Stimulated activated CD4-positive, alpha-beta T cell treated with anti-CD3 and anti-CD28 coated beads, Interleukin-1b, Interleukin-23, amount 100 ng/mL, for 4 hours (primary cell): ENCODE results near the gene CD44.

ENCODE experiments used
- DNase-seq, 2 donors: peaks; one replicate each; pipeline ENCODE4 v3.0.0-alpha.2; 2020; ENCODE audit warnings: low read depth in 2 of 2

The CD44 gene

DNA sequence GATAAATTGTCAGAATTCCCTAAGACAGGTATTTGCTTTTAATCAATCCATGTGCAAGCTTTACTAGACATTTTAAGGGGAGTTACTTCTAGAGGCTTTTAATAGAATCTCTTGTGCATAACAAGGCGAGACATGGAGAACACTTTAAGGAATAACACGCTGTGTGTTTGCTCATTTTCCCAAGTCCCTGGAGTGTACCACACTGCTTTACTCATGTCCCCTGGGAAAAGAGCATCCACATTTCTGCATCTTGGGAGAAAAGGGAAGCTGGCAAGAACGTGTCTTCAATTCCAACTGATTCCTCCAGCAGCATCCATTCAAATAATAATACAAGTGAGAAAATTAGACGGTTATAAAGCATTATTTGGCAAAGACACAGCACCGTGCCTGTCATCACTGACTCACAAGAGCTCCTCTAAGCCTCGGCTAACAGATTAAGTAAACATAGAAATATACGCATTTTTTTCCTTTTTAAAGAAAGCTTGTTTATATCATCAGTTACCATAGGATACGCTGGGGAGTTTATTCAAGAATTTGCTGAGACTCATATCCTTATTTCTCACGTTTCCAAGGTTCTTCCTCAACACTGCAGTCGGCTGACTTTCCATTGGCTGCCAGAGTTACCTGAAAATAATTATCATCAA lies 121.5 kb downstream of the CD44 start:
- no peak for DNase-seq

DNA sequence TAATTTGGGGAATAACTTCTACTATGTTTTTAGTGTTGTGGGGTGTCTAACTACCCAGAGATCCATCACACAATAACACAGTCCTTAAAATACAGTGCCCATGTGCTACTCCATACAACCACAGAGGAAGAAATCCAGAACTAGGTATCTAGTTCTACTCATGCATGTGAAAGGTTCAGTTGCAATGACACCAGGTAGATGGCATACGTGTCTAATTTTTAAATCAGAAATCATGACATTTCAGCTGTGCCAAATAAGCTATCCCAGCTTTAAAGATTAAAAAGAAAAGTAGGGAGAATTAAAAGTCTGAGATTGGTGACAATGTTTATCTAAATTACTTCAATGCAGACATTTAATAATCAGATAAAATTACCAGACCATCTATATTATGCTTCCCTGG lies 122.2 kb downstream of the CD44 start:
- DNase-seq = no peak

GRCh38 chr11:35262056-35262455 lies 123.1 kb downstream of the CD44 start:
- no peak for DNase-seq

DNA sequence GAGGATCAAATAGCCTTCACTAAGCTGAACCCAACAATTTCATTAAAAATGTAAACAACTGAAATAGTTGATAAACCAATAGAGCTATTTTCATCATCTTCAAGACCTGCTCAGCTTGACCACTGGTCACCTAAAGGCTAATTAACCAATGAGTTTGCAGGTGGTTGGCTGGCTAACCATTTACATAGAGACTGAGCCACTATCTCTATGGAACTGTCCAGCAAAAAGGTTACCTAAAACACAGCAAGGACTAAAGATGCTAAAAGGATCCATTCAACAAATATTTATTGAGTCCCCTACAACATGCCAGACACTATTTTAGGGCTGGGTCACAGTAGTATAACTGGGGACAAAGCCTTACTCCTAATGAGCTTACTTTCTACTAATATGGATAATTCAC lies 123.8 kb downstream of the CD44 start:
- DNase-seq = no peak

- DNase-seq = no peak
Observed at GRCh38 chr11:35265755-35266454, 126.9 kb downstream of the CD44 start.

- no peak for DNase-seq
Observed at GRCh38 chr11:35267504-35267903, 128.5 kb downstream of the CD44 start.

GRCh38 chr11:35270342-35270741 lies 131.4 kb downstream of the CD44 start:
- no peak for DNase-seq

GRCh38 chr11:35271031-35271430 lies 132.1 kb downstream of the CD44 start:
- no peak for DNase-seq

- DNase-seq = peak in 1 of 2 donors; percentile 17
Observed at GRCh38 chr11:35272391-35272902, 133.5 kb downstream of the CD44 start.

DNA sequence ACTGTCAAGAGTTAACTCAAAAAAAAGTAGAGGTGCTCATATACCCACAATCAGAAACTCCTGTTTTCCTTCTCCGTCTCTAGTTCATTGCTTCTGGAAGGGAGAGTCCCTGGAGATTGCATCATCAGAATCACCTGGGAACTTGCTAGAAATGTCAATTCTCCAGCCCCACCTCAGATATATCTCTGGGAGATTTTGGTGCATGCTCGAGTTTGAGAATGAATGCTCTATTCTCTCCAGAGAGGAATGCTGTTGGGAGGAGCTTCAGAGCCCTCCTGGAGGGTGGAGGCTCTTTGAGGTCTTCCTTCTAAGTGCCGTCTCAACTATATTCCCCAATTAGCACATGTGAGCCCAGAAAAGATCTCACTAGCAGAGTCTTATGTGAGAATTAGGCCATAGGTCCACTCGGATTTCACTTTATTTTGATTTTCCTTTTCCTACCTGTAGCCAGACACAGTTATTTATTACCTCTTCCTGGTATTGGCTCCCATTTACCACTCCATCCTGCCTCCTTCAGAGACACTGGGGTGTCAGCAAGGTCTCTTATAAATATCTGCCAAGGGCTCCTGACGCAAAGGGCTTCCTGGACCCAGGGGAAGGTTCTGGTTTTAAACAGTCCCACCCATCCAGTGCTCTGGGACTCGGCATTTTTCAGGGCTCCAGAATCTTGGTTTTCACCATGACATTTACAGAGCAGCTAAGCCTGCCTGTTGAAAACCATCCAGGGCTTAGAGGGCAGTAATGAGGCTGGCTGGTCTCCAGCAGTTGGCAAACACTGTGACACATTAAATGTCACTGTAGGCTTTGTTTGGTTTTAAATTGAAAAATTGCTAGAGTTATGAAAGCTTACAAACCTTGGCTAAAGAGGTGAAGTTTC lies 136.2 kb downstream of the CD44 start:
- no peak for DNase-seq

- DNase-seq = no peak
Observed at GRCh38 chr11:35275786-35276170, 136.8 kb downstream of the CD44 start.

DNA sequence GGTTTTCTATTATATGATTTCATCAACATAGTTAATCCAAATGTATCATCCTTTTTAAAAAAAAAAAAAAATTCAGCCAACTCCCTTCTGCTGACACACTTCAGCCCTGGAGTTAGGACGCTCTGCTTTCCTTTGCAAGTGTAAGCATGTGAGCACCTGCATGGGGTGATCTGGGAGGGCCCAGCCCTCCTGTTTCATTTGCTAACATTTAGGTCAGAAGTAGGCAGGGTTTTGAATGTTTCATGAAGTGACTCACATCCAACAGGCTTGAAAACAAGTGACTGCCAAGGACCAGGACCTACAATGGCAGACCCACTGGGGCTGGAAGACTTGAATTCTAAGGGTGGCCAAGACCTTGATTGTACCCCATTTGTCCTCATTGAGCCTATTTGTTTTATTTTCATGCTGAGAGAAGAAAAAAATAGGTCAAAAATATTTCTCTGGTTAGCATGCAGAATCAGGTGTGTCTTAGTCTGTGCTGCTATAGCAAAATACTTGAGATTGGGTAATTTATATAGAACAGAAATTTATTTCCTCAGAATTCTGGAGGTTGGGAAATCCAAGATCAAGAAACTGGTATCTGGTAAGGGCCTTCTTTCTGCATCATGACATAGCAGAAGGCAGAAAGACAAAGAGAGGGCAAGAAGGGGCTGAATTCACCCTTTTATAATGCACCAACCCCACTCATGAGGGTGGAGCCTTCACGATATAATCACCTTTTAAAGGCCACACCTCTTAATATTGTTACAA lies 137.6 kb downstream of the CD44 start:
- DNase-seq = no peak

DNA sequence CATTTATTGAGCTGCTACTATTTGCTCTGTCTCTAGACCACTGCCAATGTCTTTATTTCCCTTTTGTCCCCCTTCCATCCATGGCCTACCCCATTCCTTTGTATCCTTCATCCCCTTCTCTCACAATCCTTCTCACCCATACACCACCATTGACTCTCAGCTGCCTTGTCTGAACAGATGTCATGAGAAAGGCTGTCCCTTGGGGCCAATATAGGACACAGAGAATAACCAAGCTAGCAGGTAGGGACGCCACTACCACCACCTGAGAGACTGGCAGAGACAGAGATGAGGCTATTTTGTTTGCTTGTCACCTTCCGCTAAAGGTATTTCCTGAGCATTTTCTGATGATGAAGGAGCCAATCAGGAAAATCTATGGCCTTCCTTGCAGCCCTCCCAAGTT lies 138.9 kb downstream of the CD44 start:
- no peak for DNase-seq

DNA sequence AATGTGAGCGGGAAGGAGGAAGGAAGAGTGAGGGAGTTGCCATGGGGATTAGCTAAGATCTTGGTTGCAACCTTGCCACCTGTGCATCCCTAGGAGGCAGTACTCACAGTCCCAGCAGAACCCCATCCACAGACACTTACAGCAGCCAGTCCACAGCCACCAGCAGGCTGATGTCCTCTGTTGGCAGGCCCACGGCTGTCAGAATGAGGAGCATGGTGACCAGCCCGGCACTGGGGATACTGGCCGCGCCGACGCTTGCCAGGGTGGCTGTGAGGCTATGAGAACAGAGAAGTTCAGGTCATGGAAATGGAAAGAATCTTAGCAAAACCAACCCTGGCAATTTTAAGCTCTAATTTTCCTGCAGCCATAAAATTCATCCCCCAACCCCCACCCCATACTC lies 141.8 kb downstream of the CD44 start:
- no peak for DNase-seq

DNA sequence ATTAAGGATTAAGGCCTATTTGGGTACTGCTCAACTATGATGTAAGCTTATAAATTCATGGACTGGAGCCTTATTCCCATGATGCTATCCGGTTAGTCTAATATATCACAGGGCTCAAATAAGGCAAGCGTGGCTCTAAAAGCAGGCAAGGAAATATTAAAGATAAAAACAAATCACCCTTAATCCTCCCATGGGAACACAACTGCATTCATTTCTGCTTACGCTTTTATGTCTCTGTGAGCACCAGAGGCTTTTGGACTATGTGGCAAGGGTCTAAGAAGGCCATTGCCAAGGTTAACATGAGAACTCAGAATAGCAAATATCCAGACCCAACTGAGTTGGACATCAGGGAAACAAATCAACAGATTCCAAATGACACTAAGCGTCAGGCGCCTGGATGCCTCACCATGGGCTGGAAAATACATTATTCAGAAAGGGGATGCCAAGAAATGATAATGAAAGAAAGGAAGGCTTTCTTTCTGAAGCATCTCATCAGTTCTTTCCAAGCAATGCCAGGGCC lies 142.3 kb downstream of the CD44 start:
- no peak for DNase-seq
